KMS-11 (cell line): ENCODE results near the gene PFN1.

Source experiments
- H2AFZ ChIP-seq: fragments of 200-600 bp; sonication (generic); 2 replicates; pipeline ENCODE4 v1.6.1; 2016; ENCODE audit warnings: antibody characterized with exemption, mixed run types, low read depth
- H3K27ac ChIP-seq: fragments of 200-600 bp; sonication (generic); 2 replicates; pipeline ENCODE4 v1.6.1; 2016; ENCODE audit warnings: mild to moderate bottlenecking, mixed run types
- H3K27me3 ChIP-seq: fragments of 200-600 bp; sonication (generic); 2 replicates; pipeline ENCODE4 v1.6.1; 2017; ENCODE audit warnings: mild to moderate bottlenecking, low read depth, mixed run types, moderate library complexity; ENCODE audit not compliant: insufficient read depth
- H3K36me3 ChIP-seq: fragments of 200-600 bp; sonication (generic); 2 replicates; pipeline ENCODE4 v1.6.1; 2017; ENCODE audit warnings: mild to moderate bottlenecking, mixed run types; ENCODE audit not compliant: insufficient read depth
- H3K4me1 ChIP-seq: fragments of 200-600 bp; sonication (generic); 2 replicates; pipeline ENCODE4 v1.6.1; 2016; ENCODE audit warnings: mild to moderate bottlenecking, low read depth, mixed run types; ENCODE audit not compliant: poor library complexity, severe bottlenecking
- H3K4me2 ChIP-seq: fragments of 200-600 bp; sonication (generic); 2 replicates; pipeline ENCODE4 v1.7.0; 2016; ENCODE audit warnings: mild to moderate bottlenecking, mixed run types
- H3K4me3 ChIP-seq: fragments of 200-600 bp; sonication (generic); IDR thresholded peaks from 2 replicates; pipeline ENCODE4 v1.6.1; 2017; ENCODE audit warnings: low read depth, low read length, mixed read lengths; ENCODE audit not compliant: insufficient read depth
- H3K79me2 ChIP-seq: fragments of 200-600 bp; sonication (generic); 2 replicates; pipeline ENCODE4 v1.6.1; 2016; ENCODE audit warnings: low read depth, mixed run types; ENCODE audit not compliant: insufficient read depth
- H3K9ac ChIP-seq: fragments of 200-600 bp; sonication (generic); 2 replicates; pipeline ENCODE4 v1.6.1; 2016; ENCODE audit warnings: mild to moderate bottlenecking, mixed run types
- H4K20me1 ChIP-seq: fragments of 200-600 bp; sonication (generic); 2 replicates; pipeline ENCODE4 v1.6.1; 2016; ENCODE audit warnings: mild to moderate bottlenecking, mixed run types; ENCODE audit not compliant: insufficient read depth
- CTCF ChIP-seq: fragments of 200-600 bp; sonication (generic); conservative IDR thresholded peaks from 2 replicates; pipeline ENCODE4 v1.6.1; 2017; ENCODE audit warnings: low read depth, mild to moderate bottlenecking, antibody characterized with exemption, low read length, moderate library complexity, mixed read lengths

The PFN1 gene

GRCh38 chr17:4947411-4948165 lies 742 bp downstream of the PFN1 start:
- Histone ChIP-seq H3K4me1 (no peaks in the 10 kb centered on the region), H3K36me3 (no peaks in the 10 kb centered on the region), H3K9ac (peak overlapping the region; percentile 65; the same call in 1 of the 2 replicates), H3K79me2 (peaks cover 8% of the 10 kb centered on the region; the same call in 1 of the 2 replicates), H3K4me2 (no peak overlapping the region), H2AFZ (no peak overlapping the region), H3K4me3 (no peak overlapping the region), H4K20me1 (no peaks in the 10 kb centered on the region), H3K27ac (peak overlapping the region; percentile 58), H3K27me3 (no peaks in the 10 kb centered on the region)
- TF ChIP-seq CTCF, result no peak

GRCh38 chr17:4947010-4947410 lies 1.3 kb downstream of the PFN1 start:
- no peaks in the 10 kb centered on the region for H3K27me3 ChIP-seq
- no peak overlapping the region for H3K4me3 ChIP-seq
- no peak for TF ChIP-seq CTCF
- H3K36me3 ChIP-seq, result no peaks in the 10 kb centered on the region
- no peak overlapping the region for H2AFZ ChIP-seq
- H3K27ac ChIP-seq, result no peak overlapping the region
- H3K79me2 ChIP-seq, result peaks cover 8% of the 10 kb centered on the region; the same call in 1 of the 2 replicates
- no peak overlapping the region for H3K4me2 ChIP-seq
- no peaks in the 10 kb centered on the region for H3K4me1 ChIP-seq
- no peaks in the 10 kb centered on the region for H4K20me1 ChIP-seq
- H3K9ac ChIP-seq, result no peak overlapping the region; the same call in 1 of the 2 replicates

- Histone ChIP-seq H3K4me1 (no peaks in the 10 kb centered on the region), H3K27ac (no peak overlapping the region), H3K79me2 (peaks cover 8% of the 10 kb centered on the region; the same call in 1 of the 2 replicates), H3K27me3 (no peaks in the 10 kb centered on the region), H4K20me1 (no peaks in the 10 kb centered on the region), H3K4me2 (no peak overlapping the region), H3K9ac (no peak overlapping the region; the same call in 1 of the 2 replicates), H3K36me3 (no peaks in the 10 kb centered on the region), H3K4me3 (no peak overlapping the region), H2AFZ (no peak overlapping the region)
- no peak for TF ChIP-seq CTCF
These were observed 1.9 kb downstream of the PFN1 start for GRCh38 chr17:4946312-4946976.

- H3K4me2 ChIP-seq, result no peak overlapping the region
- H3K27me3 ChIP-seq, result no peaks in the 10 kb centered on the region
- no peak for TF ChIP-seq CTCF
- H2AFZ ChIP-seq, result no peak overlapping the region
- H3K9ac ChIP-seq, result no peak overlapping the region
- H3K4me1 ChIP-seq, result no peaks in the 10 kb centered on the region
- H3K36me3 ChIP-seq, result no peaks in the 10 kb centered on the region
- no peak overlapping the region for H3K4me3 ChIP-seq
- H4K20me1 ChIP-seq, result no peaks in the 10 kb centered on the region
- H3K27ac ChIP-seq, result no peak overlapping the region
- peaks cover 8% of the 10 kb centered on the region; the same call in 1 of the 2 replicates for H3K79me2 ChIP-seq
These were observed 2.4 kb downstream of the PFN1 start for GRCh38 chr17:4945944-4946280.
